H1 (cell line): Measurements from ENCODE around the gene SKIDA1. TPM values are rescaled to one million over a fixed set of nuclear protein-coding genes. Genes with fewer than 3 reads are reported as not detected.

ENCODE experiments used
- CHD7 ChIP-seq: fragments of 300-600 bp; sonication (generic); IDR thresholded peaks from 2 replicates; pipeline ENCODE4 v1.7.1; 2012; ENCODE audit warnings: low read length, moderate library complexity, mild to moderate bottlenecking, inconsistent platforms; ENCODE audit not compliant: insufficient replicate concordance
- CTCF ChIP-seq, 3 experiments: IDR thresholded peaks; 1 replicate in 2 of 3; 2 replicates in 1 of 3; pipeline versions ENCODE4 v1.5.1 to v1.6.1; 2011; ENCODE audit warnings: low read length in 3 of 3, mild to moderate bottlenecking in 3 of 3, inconsistent platforms in 2 of 3, low read depth in 1 of 3, moderate library complexity in 1 of 3; ENCODE audit not compliant: insufficient read depth in 1 of 3; ENCODE audit errors: control extremely low read depth in 1 of 3
- EGR1 ChIP-seq: IDR thresholded peaks from 2 replicates; pipeline ENCODE4 v1.6.1; 2011; ENCODE audit warnings: low read depth, low read length, borderline replicate concordance
- MAX ChIP-seq: IDR thresholded peaks from 2 replicates; pipeline ENCODE4 v1.6.1; 2012; ENCODE audit warnings: inconsistent platforms
- POU5F1 ChIP-seq: IDR thresholded peaks from 2 replicates; pipeline ENCODE4 v1.6.1; 2011; ENCODE audit warnings: low read depth, mild to moderate bottlenecking, low read length, moderate library complexity
- RAD21 ChIP-seq, 2 experiments: IDR thresholded peaks in 1 of 2; conservative IDR thresholded peaks in 1 of 2; 2 replicates each; pipeline ENCODE4 v1.6.1; 2011; ENCODE audit warnings: low read depth in 2 of 2, low read length in 2 of 2, improper control_type of control experiment in 1 of 2, inconsistent platforms in 1 of 2, mild to moderate bottlenecking in 1 of 2, moderate library complexity in 1 of 2
- SIX5 ChIP-seq: IDR thresholded peaks from 2 replicates; pipeline ENCODE4 v1.6.1; 2011; ENCODE audit warnings: mild to moderate bottlenecking, low read depth, low read length
- polyA plus RNA-seq, 7 experiments: library from polyadenylated mRNA; depleted of rRNA in 3 of 7; stranded (reverse) in 5 of 7; unstranded in 2 of 7; fragments of >200 nt in 5 of 7; fragments of 200-250 nt in 2 of 7; gene quantifications; 1 replicate in 5 of 7; 2 replicates in 1 of 7; 4 replicates in 1 of 7; pipeline versions ENCODE4 v1.2.1 to v1.2.3, GENCODE V29; 2011 to 2013; ENCODE audit warnings: missing spikeins in 2 of 7, mixed read lengths in 2 of 7
- total RNA-seq: library from RNA; stranded (reverse); fragmentation: NEBNext Ultra II Directional; extraction: Animal tissue kit (Norgen Biotek cat#: 25700); gene quantifications from 2 replicates; pipeline ENCODE4 v1.2.1, GENCODE V29; 2021

Gene SKIDA1
- total and polyA plus RNA-seq, 2 of the 8 experiments (the other 6 are each of a cell fraction or from before 2014, with no cell fraction given): 1.5 to 8.0 TPM

GRCh38 chr10:21495002-21495751 lies 30.3 kb downstream of the SKIDA1 start (continued):
- TF ChIP-seq CHD7 (no peak), EGR1 (no peak), CTCF (IDR thresholded peaks at IDR 0.05; ENCODE audit: control extremely low read depth in 1 of 3, insufficient read depth in 1 of 3, low read depth in 1 of 3, low read length in 3 of 3) (no peak), SIX5 (no peak), RAD21 (IDR thresholded peaks at IDR 0.05 in 1 of 2, conservative IDR thresholded peaks at IDR 0.05 in 1 of 2; ENCODE audit: low read depth in 2 of 2, low read length in 2 of 2) (no peak), POU5F1 (no peak), MAX (0 out of 2 replicates have a peak, but pooled peaks have one; percentile 4)
